Transverse colon (tissue), 3 donors: ENCODE data around the gene TNFSF13.

Experiments used
- POLR2A ChIP-seq: fragments of 450-650 bp; IDR thresholded peaks from one replicate; pipeline ENCODE4 v1.6.1; 2016; ENCODE audit warnings: antibody characterized with exemption, mild to moderate bottlenecking, moderate library complexity
- TF ChIP-seq, protein P1 (sequence below), 5 experiments: fragments of 200-600 bp in 3 of 5; fragments of 450-650 bp in 2 of 5; sonication (generic) in 3 of 5; IDR thresholded peaks; 1 replicate in 2 of 5; 2 replicates in 3 of 5; pipeline ENCODE4 v1.5.1; 2016 to 2017; ENCODE audit warnings: antibody characterized with exemption in 5 of 5, inconsistent platforms in 3 of 5, mild to moderate bottlenecking in 2 of 5, moderate library complexity in 1 of 5

DNA sequence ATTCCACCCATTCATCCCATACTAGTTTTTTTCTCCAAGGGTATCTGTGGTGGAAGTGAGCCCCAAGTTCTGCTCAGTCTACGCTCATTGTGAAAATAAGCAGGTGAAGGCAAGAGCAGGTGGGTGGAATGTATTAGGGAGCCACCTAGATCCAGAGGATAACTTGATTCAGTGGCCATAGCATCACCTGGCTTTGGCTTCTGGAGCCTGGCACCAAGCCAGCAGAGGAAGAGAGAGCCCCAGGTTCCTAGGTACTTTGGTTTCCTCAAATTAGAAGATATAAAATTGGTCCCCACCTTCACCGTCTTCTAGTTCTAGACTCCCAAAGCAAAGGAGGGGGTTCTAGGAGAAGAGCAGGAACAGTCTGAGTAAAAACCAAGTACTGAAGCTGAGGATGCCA lies 52.1 kb downstream of the TNFSF13 start:
- TF ChIP-seq, protein P1, sequence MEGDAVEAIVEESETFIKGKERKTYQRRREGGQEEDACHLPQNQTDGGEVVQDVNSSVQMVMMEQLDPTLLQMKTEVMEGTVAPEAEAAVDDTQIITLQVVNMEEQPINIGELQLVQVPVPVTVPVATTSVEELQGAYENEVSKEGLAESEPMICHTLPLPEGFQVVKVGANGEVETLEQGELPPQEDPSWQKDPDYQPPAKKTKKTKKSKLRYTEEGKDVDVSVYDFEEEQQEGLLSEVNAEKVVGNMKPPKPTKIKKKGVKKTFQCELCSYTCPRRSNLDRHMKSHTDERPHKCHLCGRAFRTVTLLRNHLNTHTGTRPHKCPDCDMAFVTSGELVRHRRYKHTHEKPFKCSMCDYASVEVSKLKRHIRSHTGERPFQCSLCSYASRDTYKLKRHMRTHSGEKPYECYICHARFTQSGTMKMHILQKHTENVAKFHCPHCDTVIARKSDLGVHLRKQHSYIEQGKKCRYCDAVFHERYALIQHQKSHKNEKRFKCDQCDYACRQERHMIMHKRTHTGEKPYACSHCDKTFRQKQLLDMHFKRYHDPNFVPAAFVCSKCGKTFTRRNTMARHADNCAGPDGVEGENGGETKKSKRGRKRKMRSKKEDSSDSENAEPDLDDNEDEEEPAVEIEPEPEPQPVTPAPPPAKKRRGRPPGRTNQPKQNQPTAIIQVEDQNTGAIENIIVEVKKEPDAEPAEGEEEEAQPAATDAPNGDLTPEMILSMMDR (IDR thresholded peaks at IDR 0.05), result no peak
- TF ChIP-seq POLR2A, result no peak
